Spinal cord (tissue), 10 donors: ENCODE results near the gene ERBB4. TPM values are rescaled to one million over a fixed set of nuclear protein-coding genes. Genes with fewer than 3 reads are reported as not detected.

Source experiments
- DNase-seq, 6 donors: peaks; one replicate each; pipeline versions ENCODE4 v3.0.0 to v3.0.0-alpha.2; 2013 to 2015; ENCODE audit warnings: low spot score in 6 of 6, low read depth in 4 of 6
- H3K27ac ChIP-seq: one replicate; pipeline ENCODE4 v1.5.1; 2013; ENCODE audit warnings: low read depth, low read length, control low read depth
- H3K27me3 ChIP-seq: one replicate; pipeline ENCODE4 v1.6.1; 2013; ENCODE audit warnings: low read length; ENCODE audit not compliant: control insufficient read depth, insufficient read depth
- H3K36me3 ChIP-seq: one replicate; pipeline ENCODE4 v1.6.1; 2013; ENCODE audit warnings: low read length; ENCODE audit not compliant: control insufficient read depth, insufficient read depth
- H3K4me1 ChIP-seq: one replicate; pipeline ENCODE4 v1.6.1; 2013; ENCODE audit warnings: low read length; ENCODE audit not compliant: control insufficient read depth, insufficient read depth
- H3K4me3 ChIP-seq: one replicate; pipeline ENCODE4 v1.5.1; 2013; ENCODE audit warnings: low read depth, low read length, control low read depth
- H3K9me3 ChIP-seq: one replicate; pipeline ENCODE4 v1.6.1; 2013; ENCODE audit warnings: low read length; ENCODE audit not compliant: control insufficient read depth, insufficient read depth
- WGBS: methylation state at CpG from one replicate; pipeline ENCODE4 v1.1.5; 2013; ENCODE audit warnings: missing lambda C conversion rate; ENCODE audit not compliant: insufficient coverage; 5-methylcytosine and 5-hydroxymethylcytosine counted together
- polyA plus RNA-seq, 2 donors: library from polyadenylated mRNA; unstranded; fragments of 120-200 nt; gene quantifications; one replicate each; pipeline ENCODE4 v1.2.1, GENCODE V29; 2013; ENCODE audit not compliant: insufficient read length in 2 of 2
- total RNA-seq, 2 donors: library from RNA; depleted of rRNA in 1 of 2; stranded (reverse); fragments of 120-200 nt in 1 of 2; fragments of >200 nt in 1 of 2; gene quantifications; one replicate each; pipeline versions ENCODE4 v1.2.3 to v1.2.4, GENCODE V29; 2013 to 2014
- donor health status: healthy.

The ERBB4 gene
- total and polyA plus RNA-seq, 4 donors, result 14.4 to 41.7 (median 20.8) TPM

- no peak overlapping the region for H3K4me3 ChIP-seq
- 50% methylated on average over 3 of the region's 4 CpGs for WGBS
- no peaks in the 10 kb centered on the region for H3K4me1 ChIP-seq
- H3K36me3 ChIP-seq, result no peaks in the 10 kb centered on the region
- no peak overlapping the region for H3K27ac ChIP-seq
- H3K9me3 ChIP-seq, result peaks cover 2% of the 10 kb centered on the region
- H3K27me3 ChIP-seq, result no peaks in the 10 kb centered on the region
- peak in 1 of 6 donors; percentile 34 for DNase-seq
Measured at GRCh38 chr2:212330263-212330662, 208.3 kb downstream of the ERBB4 start.

GRCh38 chr2:212328712-212329496 is 209.7 kb downstream of the ERBB4 start:
- H3K4me3 ChIP-seq, result no peak overlapping the region
- peaks cover 2% of the 10 kb centered on the region for H3K9me3 ChIP-seq
- no peak overlapping the region for H3K27ac ChIP-seq
- no peak for DNase-seq
- H3K27me3 ChIP-seq, result no peaks in the 10 kb centered on the region
- no peaks in the 10 kb centered on the region for H3K4me1 ChIP-seq
- H3K36me3 ChIP-seq, result no peaks in the 10 kb centered on the region

GRCh38 chr2:212328136-212328535 is 210.5 kb downstream of the ERBB4 start:
- no peak overlapping the region for H3K27ac ChIP-seq
- H3K9me3 ChIP-seq, result peaks cover 2% of the 10 kb centered on the region
- H3K36me3 ChIP-seq, result no peaks in the 10 kb centered on the region
- H3K27me3 ChIP-seq, result no peaks in the 10 kb centered on the region
- no peaks in the 10 kb centered on the region for H3K4me1 ChIP-seq
- no peak overlapping the region for H3K4me3 ChIP-seq
- no CpG with 5 or more reads among the region's 2 CpGs for WGBS
- no peak for DNase-seq

GRCh38 chr2:212327171-212327809 is 211.3 kb downstream of the ERBB4 start:
- peaks cover 2% of the 10 kb centered on the region for H3K9me3 ChIP-seq

GRCh38 chr2:212318636-212319035 is 220.0 kb downstream of the ERBB4 start:
- no peaks in the 10 kb centered on the region for H3K4me1 ChIP-seq
- H3K9me3 ChIP-seq, result no peaks in the 10 kb centered on the region

More at GRCh38 chr2:212327171-212327809, 211.3 kb downstream of the ERBB4 start:
- WGBS, result no CpG with 5 or more reads among the region's 4 CpGs
- DNase-seq, result no peak
- no peak overlapping the region for H3K27ac ChIP-seq
- no peak overlapping the region for H3K4me3 ChIP-seq
- no peaks in the 10 kb centered on the region for H3K27me3 ChIP-seq
- no peaks in the 10 kb centered on the region for H3K36me3 ChIP-seq
- no peaks in the 10 kb centered on the region for H3K4me1 ChIP-seq

GRCh38 chr2:212314680-212315079 is 223.9 kb downstream of the ERBB4 start:
- H3K36me3 ChIP-seq, result no peaks in the 10 kb centered on the region
- H3K4me1 ChIP-seq, result no peaks in the 10 kb centered on the region
- H3K9me3 ChIP-seq, result no peaks in the 10 kb centered on the region
- H3K27me3 ChIP-seq, result no peaks in the 10 kb centered on the region
- no peak for DNase-seq
- no peak overlapping the region for H3K4me3 ChIP-seq
- H3K27ac ChIP-seq, result no peak overlapping the region

More at GRCh38 chr2:212318636-212319035, 220.0 kb downstream of the ERBB4 start:
- H3K27me3 ChIP-seq, result no peaks in the 10 kb centered on the region
- no peak for DNase-seq
- H3K4me3 ChIP-seq, result no peak overlapping the region
- WGBS, result no CpG with 5 or more reads among the region's 2 CpGs
- H3K36me3 ChIP-seq, result no peaks in the 10 kb centered on the region
- H3K27ac ChIP-seq, result no peak overlapping the region

GRCh38 chr2:212311807-212312404 is 226.7 kb downstream of the ERBB4 start:
- H3K36me3 ChIP-seq, result no peaks in the 10 kb centered on the region
- H3K4me3 ChIP-seq, result no peak overlapping the region
- no CpG with 5 or more reads among the region's 3 CpGs for WGBS
- DNase-seq, result no peak
- H3K27me3 ChIP-seq, result no peaks in the 10 kb centered on the region
- H3K4me1 ChIP-seq, result no peaks in the 10 kb centered on the region
- H3K27ac ChIP-seq, result no peak overlapping the region
- no peaks in the 10 kb centered on the region for H3K9me3 ChIP-seq

- WGBS, result no CpG with 5 or more reads among the region's 2 CpGs
- peak in 1 of 6 donors; percentile 39 for DNase-seq
- no peaks in the 10 kb centered on the region for H3K9me3 ChIP-seq
- no peaks in the 10 kb centered on the region for H3K36me3 ChIP-seq
- H3K27me3 ChIP-seq, result no peaks in the 10 kb centered on the region
- no peak overlapping the region for H3K27ac ChIP-seq
- H3K4me3 ChIP-seq, result no peak overlapping the region
- H3K4me1 ChIP-seq, result no peaks in the 10 kb centered on the region
Measured at GRCh38 chr2:212299943-212300342, 238.7 kb downstream of the ERBB4 start.

- no peaks in the 10 kb centered on the region for H3K36me3 ChIP-seq
- WGBS, result no CpG with 5 or more reads among the region's 3 CpGs
- no peaks in the 10 kb centered on the region for H3K27me3 ChIP-seq
- H3K4me3 ChIP-seq, result no peak overlapping the region
- DNase-seq, result peak in 1 of 6 donors; percentile 51
- no peaks in the 10 kb centered on the region for H3K9me3 ChIP-seq
- no peak overlapping the region for H3K27ac ChIP-seq
- H3K4me1 ChIP-seq, result no peaks in the 10 kb centered on the region
Measured at GRCh38 chr2:212299333-212299732, 239.3 kb downstream of the ERBB4 start.
